ENCODE data around the gene PDCD5.
"Not testable (repeated sequence)": the region's sequence is repeated elsewhere in the genome, so short reads cannot be mapped to it uniquely, and the experiment has no call there.

PDCD5 gene, protein sequence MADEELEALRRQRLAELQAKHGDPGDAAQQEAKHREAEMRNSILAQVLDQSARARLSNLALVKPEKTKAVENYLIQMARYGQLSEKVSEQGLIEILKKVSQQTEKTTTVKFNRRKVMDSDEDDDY

DNA sequence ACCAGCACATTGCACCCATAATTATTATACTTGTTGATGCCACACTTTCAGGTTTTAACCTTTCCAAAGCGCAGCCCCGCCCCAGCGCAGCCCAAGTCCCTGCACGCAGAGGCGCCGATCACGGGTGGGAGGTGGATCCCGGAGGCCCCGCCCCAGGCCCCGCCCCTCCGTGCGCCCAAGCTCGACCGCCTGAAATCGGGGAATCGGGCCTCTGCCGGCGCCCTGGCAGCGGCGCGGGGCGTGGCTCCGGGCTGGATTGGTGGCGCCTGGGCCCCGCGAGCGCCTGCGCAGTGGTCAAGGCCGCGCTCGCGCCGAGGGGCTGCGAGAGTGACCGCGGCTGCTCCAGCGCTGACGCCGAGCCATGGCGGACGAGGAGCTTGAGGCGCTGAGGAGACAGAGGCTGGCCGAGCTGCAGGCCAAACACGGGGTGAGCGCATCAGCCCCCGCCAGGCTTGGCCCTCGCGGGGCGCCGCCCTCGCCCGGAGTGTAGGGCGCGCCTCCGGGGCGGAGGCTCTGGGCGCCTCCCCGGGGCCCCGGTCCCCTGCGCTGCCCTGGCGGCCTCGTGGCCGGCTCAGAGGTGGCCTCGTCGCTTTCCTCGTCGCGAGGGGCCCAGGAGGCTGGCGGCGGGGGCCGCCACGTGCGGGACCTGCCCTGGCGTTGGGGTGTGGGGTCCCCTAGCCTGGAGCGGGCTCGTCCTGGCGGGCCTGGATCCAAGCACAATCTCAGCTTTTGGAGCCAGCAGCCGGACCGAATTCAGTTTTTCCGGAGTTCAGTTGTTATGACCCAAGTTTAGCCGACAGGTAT, at the start of gene PDCD5:
TSS of gene PDCD5 (plus strand) at position 290 of the 804 bp plus-strand sequence. CDS start at position 362, 72 bp downstream.
- in situ Hi-C loops (cut with MboI; ENCODE audit: low sequenced_read_pairs): no loop called here

DNA sequence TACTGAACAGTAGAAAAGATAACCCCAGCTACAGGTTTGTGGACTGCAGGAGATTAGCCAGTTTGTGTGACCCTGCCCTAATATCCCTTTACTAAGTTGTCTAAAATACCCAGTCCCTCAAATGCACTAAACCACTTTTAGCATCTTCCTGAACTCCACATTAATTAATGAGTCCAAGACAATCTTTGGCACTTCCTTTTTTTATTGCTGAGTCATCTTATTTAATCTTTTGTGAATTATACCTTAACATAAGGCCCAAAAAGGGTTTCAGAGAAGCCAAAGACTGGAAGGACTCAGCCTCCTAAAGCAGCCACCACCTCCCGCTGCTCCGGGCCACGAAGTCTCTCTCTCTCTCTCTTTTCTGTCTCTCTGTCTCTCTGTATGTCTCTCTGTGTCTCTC, 48.8 kb upstream of the PDCD5 start:
- in situ Hi-C loops (cut with MboI; ENCODE audit: low sequenced_read_pairs): no loop called here

DNA sequence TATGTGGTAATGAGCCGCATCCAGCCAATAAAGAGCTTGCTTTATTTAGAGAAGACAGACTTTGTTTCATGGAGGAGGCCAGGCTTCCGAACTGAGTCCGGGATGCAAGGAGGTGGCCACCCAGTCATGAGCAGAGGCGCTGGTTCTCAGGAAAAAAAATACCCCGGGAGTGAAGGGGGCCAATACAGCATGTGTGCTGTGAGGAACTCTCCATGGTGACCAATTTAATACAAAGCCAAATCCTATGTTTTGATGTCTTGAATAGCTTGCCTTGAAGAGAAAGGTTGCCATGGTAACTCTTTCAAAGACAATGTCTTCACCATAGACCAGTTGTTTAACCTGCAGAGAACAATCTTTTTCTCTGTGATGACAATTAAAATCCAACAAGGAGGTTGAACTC, 43.4 kb upstream of the PDCD5 start:
- in situ Hi-C loops (cut with MboI; ENCODE audit: low sequenced_read_pairs): no loop called here

DNA sequence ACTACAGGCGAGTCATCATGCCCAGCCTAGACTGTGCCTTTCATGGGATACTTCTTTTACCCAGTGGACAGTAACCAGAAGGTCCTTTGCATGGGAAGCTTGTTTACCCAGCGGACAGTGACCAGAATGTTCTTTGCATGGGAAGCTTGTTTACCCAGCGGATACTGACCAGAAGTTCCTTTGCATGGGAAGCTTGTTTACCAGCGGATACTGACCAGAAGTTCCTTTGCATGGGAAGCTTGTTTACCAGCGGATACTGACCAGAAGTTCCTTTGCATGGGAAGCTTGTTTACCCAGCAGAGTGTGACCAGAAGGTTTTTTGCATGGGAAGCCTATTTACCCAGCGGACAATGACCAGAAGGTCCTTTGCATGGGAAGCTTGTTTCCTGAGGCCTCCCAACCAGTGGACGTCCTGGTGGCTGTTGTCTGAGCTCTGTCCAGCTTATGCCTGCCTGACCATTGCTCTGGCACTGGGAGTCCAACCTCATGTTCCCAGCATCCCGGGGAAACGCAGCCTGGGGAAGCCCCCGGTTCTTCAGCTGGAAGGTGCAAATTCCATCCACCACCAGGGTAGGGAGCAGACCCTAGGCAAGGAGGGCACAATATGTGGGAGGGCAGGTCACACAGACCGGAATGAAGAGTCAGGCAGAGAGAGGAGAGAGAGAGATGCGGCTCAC, 41.6 kb upstream of the PDCD5 start:
- in situ Hi-C loops (cut with MboI; ENCODE audit: low sequenced_read_pairs): no loop called here

DNA sequence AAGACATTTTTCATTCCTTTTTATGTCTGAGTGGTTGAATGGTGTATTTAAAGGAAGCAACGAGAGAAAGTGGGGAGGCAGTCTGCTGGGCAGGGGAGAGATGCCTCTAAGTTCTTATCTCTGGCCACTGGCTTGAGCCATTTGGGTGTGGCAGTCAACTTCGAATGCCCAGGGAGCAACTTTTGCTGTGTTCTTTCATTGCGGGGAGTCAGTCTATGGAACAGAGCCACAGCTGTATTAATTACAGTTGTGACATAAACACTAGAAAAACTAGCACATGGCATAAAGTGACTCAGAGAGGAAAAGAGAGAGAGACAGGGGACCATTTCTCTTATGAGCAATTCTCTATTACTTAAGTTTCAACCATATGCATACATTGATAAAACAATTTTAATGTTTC, 40.4 kb upstream of the PDCD5 start:
- in situ Hi-C loops (cut with MboI; ENCODE audit: low sequenced_read_pairs): no loop called here

DNA sequence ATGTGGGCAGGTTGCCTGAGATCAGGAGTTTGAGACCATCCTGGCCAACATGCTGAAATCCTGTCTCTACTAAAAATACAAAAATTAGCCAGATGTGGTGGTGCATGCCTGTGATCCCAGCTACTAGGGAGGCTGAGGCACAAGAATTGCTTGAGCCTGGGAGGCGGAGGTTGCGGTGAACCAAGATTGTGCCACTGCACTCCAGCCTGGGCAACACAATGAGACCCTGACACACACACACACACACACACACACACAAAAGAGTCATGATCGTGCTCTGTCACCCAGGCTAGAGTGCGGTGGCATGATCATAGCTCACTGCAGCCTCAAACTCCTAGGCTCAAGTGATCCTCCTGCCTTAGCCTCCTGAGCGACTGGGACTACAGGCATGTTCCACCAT, 39.6 kb upstream of the PDCD5 start:
- in situ Hi-C loops (cut with MboI; ENCODE audit: low sequenced_read_pairs): not testable (repeated sequence)

DNA sequence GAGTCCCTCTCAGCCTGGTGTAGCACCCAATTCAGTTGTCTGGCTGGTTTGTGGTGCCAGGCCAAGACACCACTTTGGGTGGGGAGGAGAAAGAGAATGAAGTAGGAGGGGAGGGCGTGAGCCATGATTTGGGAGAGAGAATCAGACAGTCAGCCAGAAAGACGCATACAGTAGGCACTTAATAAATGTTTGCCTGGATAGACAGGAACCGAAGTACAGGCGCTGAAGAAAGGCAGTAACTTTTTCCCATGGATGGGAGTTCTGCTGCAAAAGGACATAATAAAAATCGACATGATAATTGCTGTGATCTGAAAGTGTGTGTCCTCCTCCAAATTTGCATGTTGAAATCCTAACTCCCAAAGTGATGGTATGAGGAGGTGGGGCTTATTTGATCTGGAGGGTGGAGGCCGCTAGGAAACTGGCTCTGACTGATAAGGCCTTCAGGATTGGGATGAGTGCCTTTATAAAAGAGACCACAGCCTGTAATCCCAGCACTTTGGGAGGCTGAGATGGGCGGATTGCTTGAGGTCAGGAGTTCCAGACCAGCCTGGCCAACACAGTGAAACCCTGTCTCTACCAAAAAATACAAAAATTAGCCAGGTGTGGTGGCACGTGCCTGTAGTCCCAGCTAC, 38.4 kb upstream of the PDCD5 start:
- in situ Hi-C loops (cut with MboI; ENCODE audit: low sequenced_read_pairs): no loop called here

DNA sequence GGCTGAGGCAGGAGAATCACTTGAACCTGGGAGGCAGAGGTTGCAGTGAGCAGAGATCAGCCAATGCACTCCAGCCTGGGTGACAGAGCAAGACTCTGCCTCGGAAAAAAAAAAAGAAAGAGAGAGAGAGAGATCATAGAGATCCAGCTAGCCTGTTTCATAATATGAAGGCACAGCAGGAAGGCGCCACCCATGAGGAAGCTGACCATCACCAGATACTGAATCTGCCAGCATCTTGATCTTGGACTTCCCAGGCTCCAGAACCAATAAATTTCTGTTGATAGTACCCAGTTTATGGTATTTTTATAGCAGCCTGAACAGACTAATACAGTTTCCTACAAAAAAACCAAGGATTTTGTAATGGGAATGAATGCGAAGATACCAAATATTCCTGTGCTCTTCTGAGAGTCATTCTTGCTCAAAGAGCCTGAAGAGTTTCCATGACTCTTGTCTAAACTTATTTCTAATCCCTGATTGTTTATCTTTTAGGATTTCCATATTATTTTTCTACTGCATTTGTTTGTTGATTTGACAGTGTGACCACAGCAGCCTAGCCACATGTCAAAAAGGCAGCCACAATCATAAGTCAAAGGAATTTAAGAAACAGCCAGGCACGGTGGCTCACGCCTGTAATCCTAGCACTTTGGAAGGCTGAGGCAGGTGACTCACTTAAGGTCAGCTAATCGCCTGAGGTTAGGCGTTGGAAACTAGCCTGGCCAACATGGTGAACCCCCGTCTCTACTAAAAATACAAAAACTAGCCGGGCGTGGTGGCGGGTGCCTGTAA, 37.7 kb upstream of the PDCD5 start:
- in situ Hi-C loops (cut with MboI; ENCODE audit: low sequenced_read_pairs): no loop called here

DNA sequence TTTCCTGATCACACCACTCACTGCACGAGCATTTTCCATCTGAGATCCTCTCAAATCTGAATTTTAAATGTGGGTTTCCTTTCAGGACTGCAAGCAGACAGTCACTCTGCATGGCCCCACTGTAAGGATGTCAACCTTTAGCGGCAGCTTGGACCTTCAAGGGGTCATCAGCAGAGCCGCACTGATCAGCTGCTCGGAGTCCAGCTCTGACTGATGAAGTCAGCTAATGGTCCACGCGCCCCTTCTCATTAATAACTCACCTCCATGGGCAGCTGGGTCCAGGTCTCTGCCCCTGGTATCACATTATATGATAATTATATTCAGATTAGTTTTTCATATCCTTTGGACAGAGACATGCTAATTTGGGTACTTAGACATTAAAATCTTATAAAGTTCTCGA, 36.1 kb upstream of the PDCD5 start:
- in situ Hi-C loops (cut with MboI; ENCODE audit: low sequenced_read_pairs): no loop called here

DNA sequence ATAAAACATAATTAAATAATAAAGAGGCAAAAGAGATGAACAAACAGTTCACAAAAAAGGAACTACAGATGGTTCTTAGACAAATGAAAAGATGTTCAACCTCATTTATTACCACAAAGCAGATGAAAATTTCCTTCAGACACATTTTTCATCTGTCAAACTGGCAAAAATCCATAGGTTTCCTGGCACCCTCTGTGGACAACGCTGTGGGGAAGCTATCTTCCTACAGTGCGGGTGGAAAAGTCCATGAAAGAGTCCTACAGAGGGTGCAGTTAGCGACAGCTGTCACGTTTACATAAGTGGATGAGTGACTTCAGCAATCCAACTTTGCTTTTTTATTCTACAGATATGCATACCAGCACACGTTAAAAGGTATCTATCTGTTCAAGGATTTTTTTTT, 30.3 kb upstream of the PDCD5 start:
- in situ Hi-C loops (cut with MboI; ENCODE audit: low sequenced_read_pairs): no loop called here

DNA sequence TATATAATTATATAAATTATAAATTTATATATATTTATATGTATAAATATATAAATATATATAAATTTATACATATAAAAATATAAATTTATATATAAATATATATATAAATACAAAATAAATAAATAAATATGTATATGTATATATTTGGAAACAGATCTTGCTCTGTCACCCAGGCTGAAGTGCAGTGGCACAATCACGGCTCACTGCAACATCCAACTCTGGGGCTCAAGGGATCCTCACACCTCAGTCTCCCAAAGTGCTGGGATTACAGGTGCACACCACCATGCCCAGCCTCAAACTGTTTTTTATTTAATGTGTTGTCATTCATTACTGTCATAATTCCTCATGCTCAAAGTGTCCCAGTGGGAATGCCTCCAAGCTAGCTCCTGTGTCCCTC, 25.2 kb upstream of the PDCD5 start:
- in situ Hi-C loops (cut with MboI; ENCODE audit: low sequenced_read_pairs): no loop called here

DNA sequence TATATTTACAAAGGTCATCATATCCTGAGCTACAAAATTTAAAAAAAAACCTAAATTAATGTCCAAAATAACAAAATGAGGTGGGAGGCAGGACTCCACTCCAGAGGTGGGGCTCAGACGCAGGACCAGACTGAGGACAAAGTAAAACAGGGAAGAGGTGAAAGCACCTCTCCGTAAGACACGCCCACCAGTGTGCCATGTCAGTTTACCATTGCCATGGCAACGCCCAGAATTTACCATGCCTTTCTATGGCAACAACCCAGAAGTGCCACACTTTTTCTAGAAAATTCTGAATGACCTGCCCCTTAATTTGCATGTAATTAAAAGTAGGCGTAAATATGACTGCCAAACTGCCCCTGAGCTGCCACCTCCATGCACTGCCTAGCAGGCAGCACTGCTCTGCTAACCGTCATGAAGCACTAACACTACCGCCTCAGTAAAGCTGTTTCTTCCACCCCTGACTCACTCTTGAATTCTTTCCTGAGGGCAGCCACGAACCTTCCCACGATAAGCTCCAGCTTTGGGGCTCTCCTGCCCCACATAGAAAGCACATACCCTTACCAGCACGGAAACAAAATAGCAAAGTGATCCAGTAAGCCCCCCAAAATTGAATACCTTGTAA, 22.3 kb upstream of the PDCD5 start:
- in situ Hi-C loops (cut with MboI; ENCODE audit: low sequenced_read_pairs): no loop called here

DNA sequence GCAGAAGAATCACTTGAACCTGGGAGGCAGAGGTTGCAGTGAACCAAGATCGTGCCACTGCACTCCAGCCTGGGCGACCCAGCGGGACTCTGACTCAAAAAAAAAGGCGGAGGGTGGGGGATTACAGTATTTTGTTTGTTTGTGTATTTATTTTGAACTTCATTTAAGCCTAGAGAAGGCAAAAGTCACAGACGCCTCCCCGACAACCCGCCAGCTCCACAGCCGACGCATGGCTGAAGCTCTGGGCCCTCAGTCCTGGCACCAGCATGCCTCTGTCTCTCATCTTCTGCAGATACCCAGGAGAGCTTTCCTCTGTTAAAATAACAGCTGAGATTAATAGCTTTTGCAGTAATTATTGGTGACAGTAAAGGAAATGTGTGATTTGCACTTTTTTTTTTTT, 17.2 kb upstream of the PDCD5 start:
- in situ Hi-C loops (cut with MboI; ENCODE audit: low sequenced_read_pairs): no loop called here

DNA sequence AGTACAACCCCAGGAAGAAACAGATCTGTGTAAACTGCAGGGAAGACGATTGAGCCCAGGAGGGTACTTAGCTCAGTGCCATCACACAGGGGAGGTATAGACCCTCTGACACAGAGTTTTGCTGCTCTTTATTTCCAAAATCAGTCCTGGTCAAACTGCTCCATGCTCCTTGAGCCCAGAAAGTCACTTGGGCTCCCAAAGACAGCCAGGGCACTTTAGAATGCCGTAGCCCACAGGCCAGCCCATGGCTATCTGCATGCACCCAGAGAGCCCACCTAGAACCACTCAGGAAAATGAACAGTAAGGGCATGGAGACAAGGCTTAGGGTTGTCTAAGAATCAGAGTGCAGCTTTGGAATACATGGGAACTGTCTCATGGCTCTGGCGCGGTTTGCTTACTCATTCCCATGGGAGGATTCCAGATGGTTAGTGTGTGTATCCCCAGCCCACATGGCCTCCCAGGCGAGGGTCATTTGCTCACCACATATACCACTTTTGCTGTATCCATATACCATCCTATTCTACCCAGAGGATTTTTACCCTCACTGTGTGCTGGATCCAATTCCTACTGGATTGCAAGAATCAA, 14.7 kb upstream of the PDCD5 start:
- in situ Hi-C loops (cut with MboI; ENCODE audit: low sequenced_read_pairs): no loop called here

DNA sequence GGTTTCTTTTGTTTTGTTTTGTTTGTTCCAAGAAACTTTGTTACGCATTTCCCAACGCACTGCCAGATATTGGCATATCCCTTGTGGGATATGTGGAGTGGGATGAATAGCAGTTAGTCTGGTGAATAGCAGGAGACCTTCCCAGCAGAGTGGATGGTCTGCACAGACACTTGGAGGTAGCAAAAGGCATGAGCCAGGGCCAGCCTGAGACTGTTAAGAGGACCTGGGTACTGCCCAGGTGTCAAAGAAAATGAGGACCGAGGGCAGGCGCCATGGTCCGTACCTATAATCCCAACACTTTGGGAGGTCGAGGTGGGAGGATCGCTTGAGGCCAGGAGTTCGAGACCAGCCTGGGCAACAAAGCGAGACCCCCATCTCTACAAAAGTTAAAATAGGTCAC, 13.5 kb upstream of the PDCD5 start:
- in situ Hi-C loops (cut with MboI; ENCODE audit: low sequenced_read_pairs): no loop called here

DNA sequence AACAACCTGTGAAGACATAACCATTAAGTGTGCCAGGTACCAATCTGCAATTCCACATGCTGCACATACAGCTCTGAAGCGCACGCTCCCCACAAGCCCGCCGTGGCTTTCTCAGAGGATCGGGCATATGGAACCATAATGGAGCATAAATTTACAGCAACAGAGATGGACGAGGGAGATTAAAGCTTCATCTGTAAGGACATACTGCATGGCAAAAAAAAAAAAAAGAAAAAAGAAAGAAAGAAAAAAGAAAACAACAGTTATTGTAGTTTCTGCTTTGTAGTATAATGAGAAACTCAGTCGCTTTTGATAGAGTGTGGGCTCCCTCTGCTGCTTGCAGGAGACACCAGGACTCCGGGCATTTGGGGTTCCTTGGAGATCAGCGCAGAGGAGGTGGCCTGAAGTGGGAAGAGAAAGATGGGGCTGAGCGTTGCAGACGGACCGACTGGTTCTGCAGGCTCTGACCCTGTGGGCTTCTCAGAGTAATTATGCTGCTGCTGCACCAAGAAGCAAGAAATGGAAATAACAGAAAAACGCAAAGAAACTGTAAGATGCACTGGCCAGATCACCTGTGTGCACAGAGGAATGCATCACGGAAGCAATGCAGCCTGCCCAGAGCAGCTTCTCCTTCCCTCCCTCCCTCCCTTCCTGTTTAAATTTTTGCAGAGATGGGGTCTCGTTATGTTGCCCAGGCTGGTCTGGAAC, 10.8 kb upstream of the PDCD5 start:
- in situ Hi-C loops (cut with MboI; ENCODE audit: low sequenced_read_pairs): no loop called here

DNA sequence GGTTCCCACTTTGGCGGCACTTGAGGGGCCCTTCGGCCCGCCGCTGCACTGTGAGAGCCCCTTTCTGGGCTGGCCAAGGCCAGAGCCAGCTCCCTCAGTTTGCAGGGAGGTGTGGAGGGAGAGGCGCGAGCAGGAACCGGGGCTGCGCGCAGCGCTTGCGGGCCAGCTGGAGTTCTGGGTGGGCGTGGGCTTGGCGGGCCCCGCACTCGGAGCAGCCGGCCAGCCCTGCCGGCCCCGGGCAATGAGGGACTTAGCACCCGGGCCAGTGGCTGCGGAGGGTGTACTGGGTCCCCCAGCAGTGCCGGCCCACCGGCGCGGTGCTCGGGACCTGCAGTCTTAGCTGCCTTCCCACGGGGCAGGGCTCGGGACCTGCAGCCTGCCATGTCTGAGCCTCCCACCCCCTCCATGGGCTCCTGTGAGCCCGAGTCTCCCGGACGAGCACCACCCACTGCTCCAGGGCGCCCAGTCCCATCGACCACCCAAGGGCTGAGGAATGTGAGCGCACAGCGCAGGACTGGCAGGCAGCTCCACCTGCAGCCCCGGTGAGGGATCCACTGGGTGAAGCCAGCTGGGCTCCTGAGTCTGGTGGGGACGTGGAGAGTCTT, 9.4 kb upstream of the PDCD5 start:
- in situ Hi-C loops (cut with MboI; ENCODE audit: low sequenced_read_pairs): not testable (repeated sequence)

DNA sequence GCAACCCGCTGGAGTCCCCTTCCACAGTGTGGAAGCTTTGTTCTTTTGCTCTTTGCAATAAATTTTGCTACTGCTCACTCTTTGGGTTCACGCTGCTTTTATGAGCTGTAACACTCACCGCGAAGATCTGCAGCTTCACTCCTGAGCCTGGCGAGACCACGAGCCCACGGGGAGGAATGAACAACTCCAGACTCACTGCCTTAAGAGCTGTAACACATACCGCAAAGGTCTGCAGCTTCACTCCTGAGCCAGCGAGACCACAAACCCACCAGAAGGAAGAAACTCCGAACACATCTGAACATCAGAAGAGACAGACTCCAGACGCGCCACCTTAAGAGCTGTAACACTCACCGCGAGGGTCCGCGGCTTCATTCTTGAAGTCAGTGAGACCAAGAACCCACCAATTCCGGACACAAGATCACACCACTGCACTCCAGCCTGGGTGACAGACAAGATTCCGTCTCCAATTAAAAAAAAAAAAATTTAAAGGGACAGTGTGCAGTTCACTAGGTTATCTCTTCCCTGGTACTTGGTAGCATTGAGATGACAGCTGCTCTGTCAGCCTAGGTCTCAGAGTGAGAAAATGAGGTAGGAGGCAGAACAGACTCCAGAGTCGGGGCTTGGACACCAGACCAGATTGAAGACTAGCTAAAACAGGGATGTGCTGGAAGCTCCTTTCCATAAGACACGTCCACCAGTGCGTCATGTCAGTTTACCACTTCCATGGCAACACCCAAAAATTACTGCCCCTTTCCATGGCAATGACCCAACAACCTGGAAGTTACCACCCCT, 8.1 kb upstream of the PDCD5 start:
- in situ Hi-C loops (cut with MboI; ENCODE audit: low sequenced_read_pairs): not testable (repeated sequence)

DNA sequence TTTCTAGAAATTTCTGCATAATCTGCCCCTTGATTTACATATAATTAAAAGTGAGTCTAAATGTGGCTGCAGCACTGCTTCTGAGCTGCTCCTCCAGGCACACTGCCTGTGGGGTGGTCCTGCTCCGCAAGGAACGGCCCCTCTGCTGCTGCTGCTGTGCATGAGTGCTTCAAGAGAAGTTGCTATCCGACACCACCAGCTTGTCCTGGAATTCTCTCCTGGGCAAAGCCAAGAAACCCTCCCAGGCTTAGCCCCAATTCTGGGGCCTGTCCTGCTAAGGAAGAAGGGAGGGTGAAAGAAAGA, 7.5 kb upstream of the PDCD5 start:
- in situ Hi-C loops (cut with MboI; ENCODE audit: low sequenced_read_pairs): no loop called here

Data from HL-60/S4 treated with phorbol 12-myristate 13-acetate at 8.2 ng/mL for 4 days and 3 days (cell line).